Mucosa of rectum (tissue), 2 donors: ENCODE data around the gene INTS7.

Experiments
- H3K27ac ChIP-seq, 2 donors: one replicate each; pipeline ENCODE4 v1.7.0; 2013; ENCODE audit warnings: inconsistent platforms in 2 of 2, low read depth in 2 of 2, low read length in 2 of 2
- H3K27me3 ChIP-seq, 2 donors: one replicate each; pipeline ENCODE4 v1.7.0; 2013; ENCODE audit warnings: low read length in 2 of 2; ENCODE audit not compliant: control insufficient read depth in 2 of 2, insufficient read depth in 2 of 2
- H3K36me3 ChIP-seq, 2 donors: one replicate each; pipeline ENCODE4 v1.7.0; 2013; ENCODE audit warnings: low read length in 2 of 2; ENCODE audit not compliant: control insufficient read depth in 2 of 2, insufficient read depth in 2 of 2
- H3K4me1 ChIP-seq, 2 donors: one replicate each; pipeline ENCODE4 v1.7.0; 2013; ENCODE audit warnings: low read length in 2 of 2, mild to moderate bottlenecking in 1 of 2; ENCODE audit not compliant: control insufficient read depth in 2 of 2, insufficient read depth in 2 of 2
- H3K4me3 ChIP-seq, 2 donors: one replicate each; pipeline ENCODE4 v1.7.0; 2013; ENCODE audit warnings: low read length in 2 of 2
- H3K9ac ChIP-seq, 2 donors: one replicate each; pipeline ENCODE4 v1.7.0; 2013; ENCODE audit warnings: low read length in 2 of 2, low read depth in 1 of 2, mild to moderate bottlenecking in 1 of 2
- H3K9me3 ChIP-seq, 2 donors: one replicate each; pipeline ENCODE4 v1.7.0; 2013; ENCODE audit warnings: low read length in 2 of 2; ENCODE audit not compliant: control insufficient read depth in 2 of 2
- donor health status: healthy.
- donor health status: Normal muscosa, but diverticular disease.

The INTS7 gene, protein sequence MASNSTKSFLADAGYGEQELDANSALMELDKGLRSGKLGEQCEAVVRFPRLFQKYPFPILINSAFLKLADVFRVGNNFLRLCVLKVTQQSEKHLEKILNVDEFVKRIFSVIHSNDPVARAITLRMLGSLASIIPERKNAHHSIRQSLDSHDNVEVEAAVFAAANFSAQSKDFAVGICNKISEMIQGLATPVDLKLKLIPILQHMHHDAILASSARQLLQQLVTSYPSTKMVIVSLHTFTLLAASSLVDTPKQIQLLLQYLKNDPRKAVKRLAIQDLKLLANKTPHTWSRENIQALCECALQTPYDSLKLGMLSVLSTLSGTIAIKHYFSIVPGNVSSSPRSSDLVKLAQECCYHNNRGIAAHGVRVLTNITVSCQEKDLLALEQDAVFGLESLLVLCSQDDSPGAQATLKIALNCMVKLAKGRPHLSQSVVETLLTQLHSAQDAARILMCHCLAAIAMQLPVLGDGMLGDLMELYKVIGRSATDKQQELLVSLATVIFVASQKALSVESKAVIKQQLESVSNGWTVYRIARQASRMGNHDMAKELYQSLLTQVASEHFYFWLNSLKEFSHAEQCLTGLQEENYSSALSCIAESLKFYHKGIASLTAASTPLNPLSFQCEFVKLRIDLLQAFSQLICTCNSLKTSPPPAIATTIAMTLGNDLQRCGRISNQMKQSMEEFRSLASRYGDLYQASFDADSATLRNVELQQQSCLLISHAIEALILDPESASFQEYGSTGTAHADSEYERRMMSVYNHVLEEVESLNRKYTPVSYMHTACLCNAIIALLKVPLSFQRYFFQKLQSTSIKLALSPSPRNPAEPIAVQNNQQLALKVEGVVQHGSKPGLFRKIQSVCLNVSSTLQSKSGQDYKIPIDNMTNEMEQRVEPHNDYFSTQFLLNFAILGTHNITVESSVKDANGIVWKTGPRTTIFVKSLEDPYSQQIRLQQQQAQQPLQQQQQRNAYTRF

DNA sequence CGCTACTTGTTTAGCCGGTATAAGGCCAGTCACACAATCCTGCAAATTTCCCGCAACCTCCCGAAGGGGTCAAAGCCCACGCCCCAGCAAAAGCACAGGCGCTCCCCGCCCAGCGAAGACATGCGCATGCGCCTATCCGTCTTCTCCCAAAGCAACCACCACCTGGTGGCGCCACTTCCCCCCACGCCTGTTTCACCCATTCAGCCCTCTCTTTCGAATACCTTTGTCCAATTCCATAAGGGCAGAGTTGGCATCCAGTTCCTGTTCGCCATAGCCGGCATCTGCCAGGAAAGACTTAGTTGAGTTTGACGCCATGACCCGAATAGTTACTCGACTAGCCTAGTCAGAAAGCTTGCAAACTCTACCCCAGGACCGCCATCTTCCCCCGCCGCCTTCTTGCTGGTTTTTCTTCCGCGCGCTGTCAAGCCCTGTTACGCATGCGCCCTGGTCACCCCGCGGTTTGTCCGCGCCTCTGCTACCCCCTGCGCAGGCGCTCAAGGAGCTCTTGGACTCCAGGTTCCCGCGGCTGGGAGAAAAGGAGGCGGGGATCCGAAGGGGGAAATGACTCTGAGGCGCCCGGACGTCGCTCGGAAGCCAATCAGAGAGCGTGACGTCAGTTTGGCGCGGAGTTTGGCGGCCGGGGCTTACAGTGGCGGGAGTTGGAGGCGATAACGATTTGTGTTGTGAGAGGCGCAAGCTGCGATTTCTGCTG, at the start of gene INTS7, which contains the start of gene DTL:
TSS of gene INTS7 (minus strand) at position 435 of the 712 bp plus-strand sequence. CDS start at position 315, 120 bp downstream.
TSS of gene DTL (plus strand) at position 626 of the 712 bp plus-strand sequence. CDS start 143 bp downstream, outside the sequence.
- no peaks in the 10 kb centered on the region for H3K36me3 ChIP-seq
- H3K4me1 ChIP-seq, result peaks cover 6 to 11% of the 10 kb centered on the region in 2 donors
- peak within 1 kb of the TSS; percentile 64 to 89 for H3K9ac ChIP-seq
- peak within 1 kb of the TSS; percentile 90 for H3K27ac ChIP-seq
- H3K27me3 ChIP-seq, result no peaks in the 10 kb centered on the region
- H3K9me3 ChIP-seq, result no peaks in the 10 kb centered on the region
- peak within 1 kb of the TSS; percentile 83 to 96 for H3K4me3 ChIP-seq

DNA sequence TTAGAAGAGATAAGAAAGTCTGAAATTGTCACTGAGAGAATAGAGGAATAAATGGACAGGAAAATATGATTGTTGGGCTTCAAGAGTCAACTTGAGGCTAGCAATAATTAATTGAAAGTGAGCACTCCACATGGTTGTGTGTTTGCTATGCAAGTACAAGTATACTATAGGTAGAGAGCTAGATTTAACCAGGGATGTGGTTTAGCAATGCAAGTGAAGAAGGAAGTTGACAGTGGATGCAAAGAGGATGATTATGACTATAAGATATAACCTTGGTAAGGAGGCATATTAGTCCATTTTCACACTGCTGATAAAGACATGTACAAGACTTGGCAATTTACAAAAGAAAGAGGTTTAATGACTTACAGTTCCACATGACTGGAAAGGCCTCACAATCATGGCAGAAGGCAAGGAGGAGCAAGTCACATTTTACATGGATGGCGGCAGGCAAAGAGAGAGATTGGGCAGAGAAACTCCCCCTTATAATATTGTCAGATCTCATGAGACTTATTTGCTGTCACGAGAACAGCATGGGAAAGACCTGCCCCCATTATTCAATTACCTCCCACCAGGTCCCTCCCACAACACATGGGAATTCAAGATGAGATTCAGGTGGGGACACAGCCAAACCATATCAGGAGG, 47.5 kb upstream of the INTS7 start:
- Histone ChIP-seq H3K27ac (no peak overlapping the region), H3K4me1 (no peaks in the 10 kb centered on the region), H3K4me3 (no peak overlapping the region), H3K9ac (no peak overlapping the region), H3K36me3 (no peaks in the 10 kb centered on the region), H3K9me3 (no peaks in the 10 kb centered on the region), H3K27me3 (no peaks in the 10 kb centered on the region)

DNA sequence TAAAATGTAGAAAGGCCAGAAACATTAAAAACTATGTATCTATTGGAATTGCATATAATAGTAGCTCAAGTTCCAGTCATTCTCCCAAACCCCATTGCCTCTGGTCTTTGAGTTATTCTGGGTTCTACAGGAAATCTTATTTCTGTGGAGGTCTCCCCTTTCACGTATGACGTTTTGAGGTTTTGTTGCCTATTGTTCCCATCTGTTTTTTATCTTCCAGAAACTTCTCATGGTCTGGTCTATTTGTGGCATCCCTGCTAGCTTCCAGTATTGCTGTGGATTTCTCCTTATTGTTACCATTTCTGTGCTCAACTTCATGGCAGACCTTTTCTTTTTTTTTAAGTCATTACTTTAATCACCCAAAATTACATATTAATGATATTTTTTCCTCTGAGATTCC, 43.5 kb upstream of the INTS7 start:
- Histone ChIP-seq H3K9me3 (no peaks in the 10 kb centered on the region), H3K27ac (no peak overlapping the region), H3K36me3 (no peaks in the 10 kb centered on the region), H3K4me3 (no peak overlapping the region), H3K4me1 (no peaks in the 10 kb centered on the region), H3K27me3 (no peaks in the 10 kb centered on the region), H3K9ac (no peak overlapping the region)

DNA sequence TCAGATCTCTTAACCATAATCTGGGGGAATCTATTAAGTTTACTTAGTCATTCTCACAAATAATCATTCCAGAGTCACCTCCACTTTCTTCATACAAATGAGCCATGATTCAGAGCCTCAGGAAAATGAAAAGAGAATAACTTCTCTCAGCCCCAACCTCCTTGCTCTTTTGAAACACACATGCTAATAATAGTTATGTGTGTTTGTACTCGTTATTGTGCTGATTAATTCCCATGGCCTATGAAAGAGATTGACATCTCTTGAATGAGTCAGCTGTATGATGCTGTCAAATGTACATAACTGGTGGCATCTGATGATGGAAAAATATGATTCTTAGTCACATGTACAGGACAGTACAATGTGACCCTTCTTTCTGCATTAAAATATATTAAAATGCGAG, 41.7 kb upstream of the INTS7 start:
- H3K9me3 ChIP-seq, result no peaks in the 10 kb centered on the region

DNA sequence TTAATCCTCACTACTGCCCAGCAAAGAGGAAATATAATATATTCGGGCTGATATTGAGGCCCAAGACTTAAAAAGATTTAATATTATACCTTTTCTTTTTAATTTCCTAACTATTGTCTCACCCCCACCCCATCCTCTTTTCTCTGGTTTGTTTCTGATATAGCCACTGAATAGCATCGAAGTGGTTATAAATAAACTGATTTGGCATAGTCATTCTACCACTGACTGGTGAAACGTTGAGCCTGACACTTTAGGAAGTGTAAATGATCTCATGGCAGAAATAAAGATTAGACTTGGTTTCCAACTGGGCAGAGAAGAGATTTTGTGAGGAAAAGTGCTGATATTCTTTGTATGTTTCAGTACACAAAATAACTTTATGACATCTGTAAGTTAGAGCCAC, 39.5 kb upstream of the INTS7 start:
- Histone ChIP-seq H3K9ac (no peak overlapping the region), H3K4me3 (no peak overlapping the region), H3K36me3 (no peaks in the 10 kb centered on the region), H3K27ac (no peak overlapping the region), H3K4me1 (no peaks in the 10 kb centered on the region), H3K9me3 (no peaks in the 10 kb centered on the region), H3K27me3 (no peaks in the 10 kb centered on the region)

More for the DNA sequence above, 41.7 kb upstream of the INTS7 start:
- Histone ChIP-seq H3K27me3 (no peaks in the 10 kb centered on the region), H3K9ac (no peak overlapping the region), H3K4me1 (no peaks in the 10 kb centered on the region), H3K36me3 (no peaks in the 10 kb centered on the region), H3K4me3 (no peak overlapping the region), H3K27ac (no peak overlapping the region)

DNA sequence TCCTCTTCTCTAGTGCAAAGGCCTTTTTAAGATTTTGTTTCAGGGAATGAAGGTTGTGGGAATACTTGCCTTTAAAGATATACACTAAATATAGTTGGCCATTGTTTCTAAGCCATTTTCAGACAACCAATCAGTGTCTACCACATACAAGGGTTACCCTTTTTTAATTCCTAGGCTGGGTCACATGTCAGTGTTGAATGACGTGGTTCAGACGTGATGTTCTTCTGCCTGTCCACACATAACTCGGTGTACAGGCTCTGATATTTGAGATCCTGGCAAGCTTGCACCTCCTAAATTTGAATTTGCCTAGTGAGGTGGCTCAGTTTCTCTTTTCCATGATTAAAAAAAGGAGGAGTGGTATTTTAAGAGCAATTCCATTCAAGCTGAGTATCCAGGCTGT, 39.0 kb upstream of the INTS7 start:
- Histone ChIP-seq H3K9ac (no peak overlapping the region), H3K4me3 (no peak overlapping the region), H3K9me3 (no peaks in the 10 kb centered on the region), H3K27me3 (no peaks in the 10 kb centered on the region), H3K4me1 (no peaks in the 10 kb centered on the region), H3K36me3 (no peaks in the 10 kb centered on the region), H3K27ac (no peak overlapping the region)

DNA sequence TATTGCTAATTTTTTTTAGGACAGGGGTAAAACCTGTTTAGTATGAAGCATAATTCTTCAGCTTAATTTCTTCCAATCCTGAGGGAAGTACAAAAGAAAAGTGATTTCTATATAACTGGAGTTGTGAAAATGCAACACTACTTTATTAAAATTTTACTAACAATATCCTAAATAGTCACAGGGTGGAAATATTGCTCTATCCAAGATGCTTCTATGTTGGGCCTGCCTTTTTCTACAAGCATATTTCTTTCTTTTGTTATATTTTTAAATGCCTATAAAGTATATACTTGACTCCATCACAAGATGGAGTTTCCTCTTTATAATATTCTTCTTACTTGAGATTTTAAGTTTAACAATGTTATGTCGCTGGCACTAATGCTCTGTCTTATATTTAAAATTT, 38.1 kb upstream of the INTS7 start:
- Histone ChIP-seq H3K4me1 (no peaks in the 10 kb centered on the region), H3K36me3 (no peaks in the 10 kb centered on the region), H3K27me3 (no peaks in the 10 kb centered on the region), H3K9ac (no peak overlapping the region), H3K9me3 (no peaks in the 10 kb centered on the region), H3K27ac (no peak overlapping the region), H3K4me3 (no peak overlapping the region)

DNA sequence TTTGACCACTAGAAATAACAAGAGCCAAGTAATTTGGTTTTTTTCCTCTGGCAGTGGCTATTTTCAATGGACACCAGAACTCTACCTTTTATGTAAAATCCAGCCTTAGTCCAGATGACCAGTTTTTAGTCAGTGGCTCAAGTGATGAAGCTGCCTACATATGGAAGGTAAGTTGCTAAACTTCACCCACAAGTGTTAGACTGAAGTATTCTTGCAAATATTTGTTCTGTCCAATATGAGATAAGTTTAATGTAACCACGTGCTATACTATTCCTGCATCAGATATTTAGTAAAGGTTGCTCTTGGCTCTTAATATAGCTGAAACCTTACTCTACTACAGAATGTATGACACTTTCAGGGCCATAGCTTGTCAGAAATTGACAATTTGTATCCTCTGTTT, 36.7 kb upstream of the INTS7 start:
- Histone ChIP-seq H3K9me3 (no peaks in the 10 kb centered on the region), H3K27me3 (no peaks in the 10 kb centered on the region), H3K9ac (no peak overlapping the region), H3K4me1 (no peaks in the 10 kb centered on the region), H3K27ac (no peak overlapping the region), H3K36me3 (no peaks in the 10 kb centered on the region), H3K4me3 (no peak overlapping the region)

DNA sequence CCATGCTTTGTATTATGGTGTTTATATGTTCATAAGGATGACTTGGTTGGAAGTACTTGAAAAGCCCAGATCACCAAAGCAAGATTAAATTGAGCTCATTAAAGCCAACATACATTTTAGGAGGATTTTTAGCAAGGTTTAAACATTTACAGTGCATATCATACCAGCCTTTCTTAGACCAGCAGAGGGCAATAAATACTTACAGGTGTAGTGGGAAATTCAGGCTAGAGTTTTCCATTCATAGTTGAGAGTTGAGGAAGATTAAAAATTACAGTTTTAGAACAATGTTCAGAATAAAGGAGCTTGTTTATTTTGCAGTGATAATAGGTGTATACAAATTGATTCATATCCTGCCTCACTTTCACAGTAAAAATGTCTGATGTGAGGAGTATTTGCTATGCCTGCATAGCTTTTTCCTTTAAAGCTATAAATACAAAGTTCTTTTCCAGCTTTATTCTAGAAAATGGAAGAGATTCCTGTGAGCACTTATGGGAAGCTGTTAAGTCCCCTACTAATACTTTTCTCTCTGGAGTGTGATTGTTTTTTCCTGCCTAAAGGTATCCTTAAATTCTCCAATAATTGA, 35.5 kb upstream of the INTS7 start:
- H3K36me3 ChIP-seq, result no peaks in the 10 kb centered on the region
- H3K27me3 ChIP-seq, result no peaks in the 10 kb centered on the region
- H3K4me1 ChIP-seq, result no peaks in the 10 kb centered on the region
- H3K9ac ChIP-seq, result no peak overlapping the region
- H3K27ac ChIP-seq, result no peak overlapping the region
- no peak overlapping the region for H3K4me3 ChIP-seq
- no peaks in the 10 kb centered on the region for H3K9me3 ChIP-seq
